GM12878 (cell line): ENCODE results near the gene MT4. TPM values are rescaled to one million over a fixed set of nuclear protein-coding genes. Genes with fewer than 3 reads are reported as not detected.

ENCODE experiments used
- polyA plus RNA-seq, 11 experiments: library from polyadenylated mRNA; depleted of rRNA in 4 of 11; unstranded in 6 of 11; stranded (reverse) in 5 of 11; fragments of >200 nt; fragmentation: Nextera tagmentation in 4 of 11; fragmentation: Illumina TruSeq in 1 of 11; extraction: Ambion mirVana in 4 of 11; extraction: Trizol in 1 of 11; gene quantifications; 1 replicate in 1 of 11; 2 replicates in 10 of 11; pipeline versions ENCODE4 v1.2.1 to v1.2.3, GENCODE V29; 2011 to 2016; ENCODE audit warnings: inconsistent platforms in 2 of 11, missing spikeins in 2 of 11, low read depth in 1 of 11
- total RNA-seq, 4 experiments: library from RNA; depleted of rRNA in 3 of 4; stranded (reverse); fragments of >200 nt in 3 of 4; fragmentation: Illumina TruSeq in 1 of 4; extraction: Trizol in 1 of 4; gene quantifications; 2 replicates each; pipeline versions ENCODE4 v1.2.1 to v1.2.3, GENCODE V29; 2013 to 2021

MT4 gene
- total and polyA plus RNA-seq, 10 of the 15 experiments (the other 5 are each of a cell fraction or from before 2014, with no cell fraction given), result not detected

Other genes with a start within 250 kb of the MT4 start
Only the 7 nearest of the 15 such genes appear.
- 12.5 and 17.6 TPM in 2 replicates for gene BBS2, start 45.0 kb upstream of the MT4 start, total RNA-seq (2014; rRNA removed)
- 16.3 and 16.5 TPM in 2 replicates for gene BBS2, start 45.0 kb upstream of the MT4 start, total RNA-seq (2014; rRNA removed; fragmentation: Illumina TruSeq; extraction: Trizol)
- gene BBS2, start 45.0 kb upstream of the MT4 start, total RNA-seq (2021), result 10.0 and 10.5 TPM in 2 replicates
- 38.3 and 49.5 TPM in 2 replicates for gene BBS2, start 45.0 kb upstream of the MT4 start, polyA plus RNA-seq (2011; rRNA removed)
- gene BBS2, start 45.0 kb upstream of the MT4 start, polyA plus RNA-seq (2014; fragmentation: Illumina TruSeq; extraction: Trizol), result 14.6 and 16.2 TPM in 2 replicates
- 1 to 10 TPM; 4.9 to 8.4 TPM for gene BBS2, start 45.0 kb upstream of the MT4 start, polyA plus RNA-seq (2014; fragmentation: Nextera tagmentation; extraction: Ambion mirVana)
- 13.2 and 17.1 TPM in 2 replicates for gene BBS2, start 45.0 kb upstream of the MT4 start, polyA plus RNA-seq (2014; rRNA removed)
- gene BBS2, start 45.0 kb upstream of the MT4 start, polyA plus RNA-seq (2016; fragmentation: Nextera tagmentation; extraction: Ambion mirVana), result 10 to 100 TPM; 18.9 to 24.6 TPM
- gene MT3, start 24.5 kb downstream of the MT4 start, total RNA-seq (2014; rRNA removed), result not detected in 2 replicates
- gene MT3, start 24.5 kb downstream of the MT4 start, total RNA-seq (2014; rRNA removed; fragmentation: Illumina TruSeq; extraction: Trizol), result not detected in 2 replicates
- not detected in 2 replicates for gene MT3, start 24.5 kb downstream of the MT4 start, total RNA-seq (2021)
- gene MT3, start 24.5 kb downstream of the MT4 start, polyA plus RNA-seq (2011; rRNA removed), result 0.24 and 0.41 TPM in 2 replicates
- gene MT3, start 24.5 kb downstream of the MT4 start, polyA plus RNA-seq (2014; fragmentation: Illumina TruSeq; extraction: Trizol), result not detected in 2 replicates
- gene MT3, start 24.5 kb downstream of the MT4 start, polyA plus RNA-seq (2014; fragmentation: Nextera tagmentation; extraction: Ambion mirVana), result not detected
- not detected in 2 replicates for gene MT3, start 24.5 kb downstream of the MT4 start, polyA plus RNA-seq (2014; rRNA removed)
- not detected for gene MT3, start 24.5 kb downstream of the MT4 start, polyA plus RNA-seq (2016; fragmentation: Nextera tagmentation; extraction: Ambion mirVana)
- 19.0 and 20.1 TPM in 2 replicates for gene MT2A, start 43.5 kb downstream of the MT4 start, total RNA-seq (2014; rRNA removed)
- 10.7 and 12.7 TPM in 2 replicates for gene MT2A, start 43.5 kb downstream of the MT4 start, total RNA-seq (2014; rRNA removed; fragmentation: Illumina TruSeq; extraction: Trizol)
- gene MT2A, start 43.5 kb downstream of the MT4 start, total RNA-seq (2021), result 44.8 and 54.8 TPM in 2 replicates
- 8.1 and 11.3 TPM in 2 replicates for gene MT2A, start 43.5 kb downstream of the MT4 start, polyA plus RNA-seq (2011; rRNA removed)
- 0.41 and 7.3 TPM in 2 replicates for gene MT2A, start 43.5 kb downstream of the MT4 start, polyA plus RNA-seq (2014; fragmentation: Illumina TruSeq; extraction: Trizol)
- gene MT2A, start 43.5 kb downstream of the MT4 start, polyA plus RNA-seq (2014; fragmentation: Nextera tagmentation; extraction: Ambion mirVana), result 10 to 100 TPM; 56.3 to 75.3 TPM
- gene MT2A, start 43.5 kb downstream of the MT4 start, polyA plus RNA-seq (2014; rRNA removed), result 52.3 and 59.0 TPM in 2 replicates
- 100 to 1,000 TPM; 270 to 271 TPM for gene MT2A, start 43.5 kb downstream of the MT4 start, polyA plus RNA-seq (2016; fragmentation: Nextera tagmentation; extraction: Ambion mirVana)
- 10.0 and 11.0 TPM in 2 replicates for gene MT1E, start 60.7 kb downstream of the MT4 start, total RNA-seq (2014; rRNA removed)
- gene MT1E, start 60.7 kb downstream of the MT4 start, total RNA-seq (2014; rRNA removed; fragmentation: Illumina TruSeq; extraction: Trizol), result 7.6 and 7.9 TPM in 2 replicates
- gene MT1E, start 60.7 kb downstream of the MT4 start, total RNA-seq (2021), result 10.6 and 12.7 TPM in 2 replicates
- gene MT1E, start 60.7 kb downstream of the MT4 start, polyA plus RNA-seq (2011; rRNA removed), result 16.8 and 18.2 TPM in 2 replicates
- 0.48 and 5.8 TPM in 2 replicates for gene MT1E, start 60.7 kb downstream of the MT4 start, polyA plus RNA-seq (2014; fragmentation: Illumina TruSeq; extraction: Trizol)
- 10 to 100 TPM; 17.7 to 20.7 TPM for gene MT1E, start 60.7 kb downstream of the MT4 start, polyA plus RNA-seq (2014; fragmentation: Nextera tagmentation; extraction: Ambion mirVana)
- gene MT1E, start 60.7 kb downstream of the MT4 start, polyA plus RNA-seq (2014; rRNA removed), result 16.2 and 18.8 TPM in 2 replicates
- 10 to 100 TPM; 20.1 to 22.3 TPM for gene MT1E, start 60.7 kb downstream of the MT4 start, polyA plus RNA-seq (2016; fragmentation: Nextera tagmentation; extraction: Ambion mirVana)
- gene MT1M, start 67.6 kb downstream of the MT4 start, total RNA-seq (2014; rRNA removed), result not detected in 2 replicates
- not detected in 2 replicates for gene MT1M, start 67.6 kb downstream of the MT4 start, total RNA-seq (2014; rRNA removed; fragmentation: Illumina TruSeq; extraction: Trizol)
- gene MT1M, start 67.6 kb downstream of the MT4 start, total RNA-seq (2021), result not detected in 2 replicates
- gene MT1M, start 67.6 kb downstream of the MT4 start, polyA plus RNA-seq (2011; rRNA removed), result not detected in 2 replicates
- not detected in 2 replicates for gene MT1M, start 67.6 kb downstream of the MT4 start, polyA plus RNA-seq (2014; fragmentation: Illumina TruSeq; extraction: Trizol)
- not detected for gene MT1M, start 67.6 kb downstream of the MT4 start, polyA plus RNA-seq (2014; fragmentation: Nextera tagmentation; extraction: Ambion mirVana)
- not detected in 2 replicates for gene MT1M, start 67.6 kb downstream of the MT4 start, polyA plus RNA-seq (2014; rRNA removed)
- gene MT1M, start 67.6 kb downstream of the MT4 start, polyA plus RNA-seq (2016; fragmentation: Nextera tagmentation; extraction: Ambion mirVana), result not detected
- gene MT1A, start 73.6 kb downstream of the MT4 start, total RNA-seq (2014; rRNA removed), result not detected in 2 replicates
- gene MT1A, start 73.6 kb downstream of the MT4 start, total RNA-seq (2014; rRNA removed; fragmentation: Illumina TruSeq; extraction: Trizol), result not detected in 2 replicates
- gene MT1A, start 73.6 kb downstream of the MT4 start, total RNA-seq (2021), result not detected in 2 replicates
- not detected in 2 replicates for gene MT1A, start 73.6 kb downstream of the MT4 start, polyA plus RNA-seq (2011; rRNA removed)
- not detected in 2 replicates for gene MT1A, start 73.6 kb downstream of the MT4 start, polyA plus RNA-seq (2014; fragmentation: Illumina TruSeq; extraction: Trizol)
- gene MT1A, start 73.6 kb downstream of the MT4 start, polyA plus RNA-seq (2014; fragmentation: Nextera tagmentation; extraction: Ambion mirVana), result not detected
- gene MT1A, start 73.6 kb downstream of the MT4 start, polyA plus RNA-seq (2014; rRNA removed), result not detected in 2 replicates
- gene MT1A, start 73.6 kb downstream of the MT4 start, polyA plus RNA-seq (2016; fragmentation: Nextera tagmentation; extraction: Ambion mirVana), result not detected
- gene MT1B, start 86.8 kb downstream of the MT4 start, total RNA-seq (2014; rRNA removed), result not detected in 2 replicates
- gene MT1B, start 86.8 kb downstream of the MT4 start, total RNA-seq (2014; rRNA removed; fragmentation: Illumina TruSeq; extraction: Trizol), result not detected in 2 replicates
- gene MT1B, start 86.8 kb downstream of the MT4 start, total RNA-seq (2021), result not detected in 2 replicates
- not detected in 2 replicates for gene MT1B, start 86.8 kb downstream of the MT4 start, polyA plus RNA-seq (2011; rRNA removed)
- not detected in 2 replicates for gene MT1B, start 86.8 kb downstream of the MT4 start, polyA plus RNA-seq (2014; fragmentation: Illumina TruSeq; extraction: Trizol)
- gene MT1B, start 86.8 kb downstream of the MT4 start, polyA plus RNA-seq (2014; fragmentation: Nextera tagmentation; extraction: Ambion mirVana), result not detected
- not detected in 2 replicates for gene MT1B, start 86.8 kb downstream of the MT4 start, polyA plus RNA-seq (2014; rRNA removed)
- gene MT1B, start 86.8 kb downstream of the MT4 start, polyA plus RNA-seq (2016; fragmentation: Nextera tagmentation; extraction: Ambion mirVana), result not detected